LNCAP (cell line): ENCODE data around the gene COX18.

Experiments
- TF ChIP-seq, protein P1 (sequence below): fragments of 450-650 bp; IDR thresholded peaks from 2 replicates; pipeline ENCODE4 v1.5.1; 2017; ENCODE audit warnings: mild to moderate bottlenecking

COX18 gene

DNA sequence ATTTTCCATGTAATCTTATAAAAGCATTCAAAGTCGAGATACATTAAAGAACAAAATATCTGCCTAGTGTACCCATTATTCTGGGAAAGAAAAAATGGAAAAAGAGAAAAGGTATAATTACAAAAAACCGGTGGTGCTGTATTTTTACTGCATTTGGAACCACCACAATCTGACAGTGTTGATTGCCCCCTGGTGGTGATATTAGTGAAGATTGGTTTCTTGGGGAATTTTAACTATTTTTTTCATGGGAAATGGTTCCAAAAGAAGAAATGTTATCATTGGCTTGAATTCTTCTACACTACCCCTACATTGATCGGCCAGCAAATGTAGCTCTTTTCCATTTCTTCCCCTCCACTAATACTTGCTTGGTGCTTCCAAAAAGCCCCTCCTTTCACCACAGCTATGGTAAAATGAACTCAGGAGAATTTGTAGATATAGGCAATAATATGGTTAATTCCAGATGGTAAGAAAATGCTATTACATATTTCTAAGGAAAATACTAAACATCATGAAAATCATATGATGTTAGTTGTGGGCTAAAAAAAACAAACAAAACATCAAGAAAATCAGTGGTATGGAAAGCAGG, 50.0 kb downstream of the COX18 start:
- TF ChIP-seq, protein P1, sequence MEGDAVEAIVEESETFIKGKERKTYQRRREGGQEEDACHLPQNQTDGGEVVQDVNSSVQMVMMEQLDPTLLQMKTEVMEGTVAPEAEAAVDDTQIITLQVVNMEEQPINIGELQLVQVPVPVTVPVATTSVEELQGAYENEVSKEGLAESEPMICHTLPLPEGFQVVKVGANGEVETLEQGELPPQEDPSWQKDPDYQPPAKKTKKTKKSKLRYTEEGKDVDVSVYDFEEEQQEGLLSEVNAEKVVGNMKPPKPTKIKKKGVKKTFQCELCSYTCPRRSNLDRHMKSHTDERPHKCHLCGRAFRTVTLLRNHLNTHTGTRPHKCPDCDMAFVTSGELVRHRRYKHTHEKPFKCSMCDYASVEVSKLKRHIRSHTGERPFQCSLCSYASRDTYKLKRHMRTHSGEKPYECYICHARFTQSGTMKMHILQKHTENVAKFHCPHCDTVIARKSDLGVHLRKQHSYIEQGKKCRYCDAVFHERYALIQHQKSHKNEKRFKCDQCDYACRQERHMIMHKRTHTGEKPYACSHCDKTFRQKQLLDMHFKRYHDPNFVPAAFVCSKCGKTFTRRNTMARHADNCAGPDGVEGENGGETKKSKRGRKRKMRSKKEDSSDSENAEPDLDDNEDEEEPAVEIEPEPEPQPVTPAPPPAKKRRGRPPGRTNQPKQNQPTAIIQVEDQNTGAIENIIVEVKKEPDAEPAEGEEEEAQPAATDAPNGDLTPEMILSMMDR: peak; percentile 67

DNA sequence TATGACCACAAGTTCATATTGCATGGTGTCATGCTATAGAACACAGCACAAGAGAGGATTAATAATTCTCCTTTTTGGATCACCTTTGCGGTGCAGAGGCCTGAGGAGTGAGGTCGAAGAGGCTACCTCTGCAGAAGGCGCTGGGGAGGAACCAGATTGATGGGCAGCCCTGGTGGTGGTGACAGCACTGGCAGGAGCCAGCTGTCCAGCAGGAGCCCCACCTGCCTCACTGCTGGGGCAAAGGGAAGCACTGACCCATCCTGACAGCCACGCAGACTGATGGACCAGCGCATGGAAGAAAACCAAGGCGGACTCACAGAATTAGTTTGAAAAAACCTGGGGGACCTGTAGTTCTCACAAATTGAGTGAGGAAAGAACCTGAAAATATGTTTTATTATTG, 50.9 kb downstream of the COX18 start:
- TF ChIP-seq, protein P1: no peak

DNA sequence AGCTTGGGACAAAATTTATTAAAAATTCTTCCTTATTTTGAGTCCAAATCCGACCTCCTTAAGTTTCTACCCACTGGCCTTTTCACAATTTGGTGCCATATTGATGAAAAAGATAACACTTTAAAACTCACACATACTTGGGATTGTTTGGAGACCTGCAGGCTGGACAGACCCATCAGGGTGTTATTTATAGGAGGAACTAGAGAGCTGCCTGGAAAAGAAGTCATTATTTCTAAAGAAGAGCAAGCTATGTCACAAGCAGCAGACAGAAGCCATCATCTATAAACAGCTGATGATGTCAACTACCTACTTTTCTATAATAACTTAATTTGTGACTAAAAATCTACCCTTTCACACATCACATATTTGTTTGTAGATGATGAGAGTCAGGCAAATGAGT, 56.2 kb downstream of the COX18 start:
- TF ChIP-seq, protein P1: no peak

DNA sequence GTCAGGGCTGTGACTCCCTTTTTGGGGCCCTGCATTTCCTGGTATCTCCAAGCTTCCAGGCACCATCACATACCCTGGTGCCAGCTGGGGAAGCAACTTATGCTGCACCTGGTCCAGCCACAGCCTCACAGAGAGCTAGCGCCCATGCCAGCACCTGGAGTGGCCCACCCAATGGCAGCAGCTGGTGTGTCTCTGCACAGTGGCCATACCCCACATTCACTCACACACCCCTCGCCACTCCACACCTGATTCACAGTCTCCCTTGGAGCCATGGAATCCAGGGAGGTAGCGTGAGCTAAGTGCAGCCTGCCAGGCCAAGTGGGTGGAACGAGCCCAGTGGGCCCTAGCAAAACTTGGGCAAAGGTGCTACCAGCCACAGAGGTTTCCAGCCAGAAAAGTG, 56.8 kb downstream of the COX18 start:
- TF ChIP-seq, protein P1: no peak

DNA sequence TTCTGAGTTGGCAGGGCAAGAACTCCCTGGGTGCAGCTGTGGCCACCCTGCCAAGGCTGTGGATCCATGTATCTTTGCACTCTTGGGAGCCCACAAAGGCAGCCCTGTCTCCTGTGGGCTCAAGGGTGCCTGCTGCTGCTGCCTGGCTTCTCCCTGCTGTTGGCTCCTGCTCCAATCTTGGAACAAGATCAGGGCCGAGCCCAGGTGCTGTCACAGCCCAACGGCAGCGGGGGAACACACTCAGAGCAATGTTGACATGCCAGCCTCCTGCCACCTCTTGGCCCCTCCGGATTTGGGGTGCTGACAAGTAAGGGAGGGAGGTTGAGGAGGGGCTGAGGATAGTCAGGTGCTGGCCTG, 57.9 kb downstream of the COX18 start:
- TF ChIP-seq, protein P1: no peak

DNA sequence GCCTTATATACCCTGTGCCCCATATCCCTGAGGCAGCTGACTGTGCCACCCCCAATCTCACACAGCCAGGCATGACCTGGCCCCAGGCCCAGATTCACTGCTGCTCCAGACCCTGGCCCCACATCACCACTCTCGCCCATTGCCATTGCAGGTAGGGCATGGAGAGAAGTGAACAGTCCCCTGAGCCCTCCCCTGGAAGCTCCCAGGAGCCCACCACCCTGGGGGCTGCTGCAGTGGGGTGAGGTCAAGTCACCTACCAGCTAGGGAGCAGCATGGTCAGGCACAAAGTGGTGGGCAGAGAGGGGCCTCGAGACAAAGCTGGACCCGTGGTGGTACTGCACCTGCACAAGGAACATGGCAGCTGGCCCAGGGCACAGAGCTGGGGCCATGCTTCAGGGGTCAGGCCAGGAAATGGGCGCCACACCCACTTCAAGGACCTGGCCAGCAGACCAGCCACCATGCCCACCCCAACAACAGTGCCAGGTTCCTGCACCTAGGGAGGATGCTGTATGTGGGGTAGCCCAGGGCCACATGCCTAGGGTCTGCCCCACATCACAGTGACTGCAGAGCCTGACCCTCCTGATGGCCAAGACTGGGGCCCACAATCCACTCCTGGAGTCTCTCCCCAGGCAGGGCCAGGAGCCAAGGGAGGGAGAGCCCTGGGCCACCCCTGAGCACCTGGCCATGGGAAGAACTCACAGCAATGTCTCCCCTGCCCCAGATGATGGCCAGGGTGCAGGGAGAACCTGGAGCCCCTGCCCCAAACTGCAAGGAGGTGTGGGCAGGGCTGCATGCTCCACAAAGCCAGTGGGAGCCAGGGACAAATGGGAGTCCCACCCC, 58.5 kb downstream of the COX18 start:
- TF ChIP-seq, protein P1: no peak

DNA sequence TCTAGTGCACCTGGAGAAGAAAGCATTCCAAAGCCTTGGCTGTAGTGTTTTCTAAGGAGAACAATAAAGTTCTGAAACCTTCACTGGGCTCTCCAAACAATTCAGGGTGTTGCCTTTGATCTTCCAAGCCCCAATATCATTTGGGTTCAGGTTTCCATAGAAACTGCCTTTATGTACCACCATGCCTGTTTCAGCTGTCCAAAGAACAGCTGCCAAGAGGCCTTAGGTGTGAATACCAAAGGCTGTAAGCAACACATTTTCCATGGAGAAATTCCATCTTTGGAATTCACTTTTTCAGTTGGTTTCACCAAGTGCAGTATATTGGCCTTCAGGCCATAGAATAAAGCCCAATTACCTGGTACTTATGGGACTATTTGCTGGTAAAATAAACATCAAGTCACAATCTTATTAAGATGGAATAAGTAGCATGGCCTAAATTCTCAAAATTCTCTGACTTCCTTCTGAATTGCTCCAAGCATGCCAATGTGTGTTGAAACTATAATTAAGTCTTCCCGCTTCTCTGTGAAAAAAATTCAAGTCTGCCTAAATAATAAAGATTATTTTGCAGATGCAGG, 61.9 kb downstream of the COX18 start:
- TF ChIP-seq, protein P1: no peak
